Measurements from ENCODE around the gene REM2.

GRCh38 chr14:22878271-22879246 lies 4.5 kb upstream of the REM2 start:
- TF ChIP-seq TAF1 (IDR thresholded peaks at IDR 0.05; ENCODE audit: borderline replicate concordance, low read depth, low read length) (no peak), USF1 (IDR thresholded peaks at IDR 0.05; ENCODE audit: borderline replicate concordance, low read depth) (no peak), CTCF (IDR thresholded peaks at IDR 0.05) (no peak), TEAD4 (IDR thresholded peaks at IDR 0.05; ENCODE audit: borderline replicate concordance, insufficient read depth) (no peak)
